GM23338 (cell line): ENCODE results near the gene PALM. TPM values are rescaled to one million over a fixed set of nuclear protein-coding genes. Genes with fewer than 3 reads are reported as not detected.

ENCODE experiments used
- CREB1 ChIP-seq: fragments of 250-450 bp; sonication (Bioruptor Pico); IDR thresholded peaks from 2 replicates; pipeline ENCODE4 v1.5.0; 2020; ENCODE audit warnings: low read depth, mild to moderate bottlenecking, moderate library complexity
- EZH2 ChIP-seq: fragments of 200-600 bp; sonication (generic); IDR thresholded peaks from one replicate; pipeline ENCODE4 v1.8.0; 2017; ENCODE audit warnings: antibody characterized with exemption, mild to moderate bottlenecking, low read depth; ENCODE audit not compliant: unreplicated experiment
- NANOG ChIP-seq: IDR thresholded peaks from 2 replicates; pipeline ENCODE4 v1.6.1; 2016; ENCODE audit warnings: antibody characterized with exemption, borderline replicate concordance
- POLR2AphosphoS5 ChIP-seq: IDR thresholded peaks from 2 replicates; pipeline ENCODE4 v1.6.1; 2016; ENCODE audit warnings: antibody characterized with exemption, low read depth
- STAT1 ChIP-seq: IDR thresholded peaks from one replicate; pipeline ENCODE4 v1.6.1; 2016; ENCODE audit warnings: antibody characterized with exemption; ENCODE audit not compliant: unreplicated experiment
- ZNF114 ChIP-seq: fragments of 250-450 bp; sonication (Bioruptor Pico); IDR thresholded peaks from 2 replicates; pipeline ENCODE4 v1.5.0; 2020; ENCODE audit warnings: mild to moderate bottlenecking, moderate library complexity
- ZNF331 ChIP-seq: fragments of 250-450 bp; sonication (Bioruptor Pico); IDR thresholded peaks from 2 replicates; pipeline ENCODE4 v1.5.0; 2020; ENCODE audit warnings: low read depth, mild to moderate bottlenecking, moderate library complexity
- polyA plus RNA-seq: library from polyadenylated mRNA; unstranded; fragments of >200 nt; fragmentation: Nextera tagmentation; extraction: Ambion mirVana; gene quantifications from 2 replicates; pipeline ENCODE4 v1.2.1, GENCODE V29; 2016
- total RNA-seq: library from RNA; depleted of rRNA; stranded (reverse); fragments of >200 nt; shearing (Covaris generic); gene quantifications from 2 replicates; pipeline ENCODE4 v1.2.3, GENCODE V29; 2014
- TF ChIP-seq, protein P1 (sequence below): fragments of 250-450 bp; sonication (Bioruptor Pico); IDR thresholded peaks from 2 replicates; pipeline ENCODE4 v1.5.0; 2020; ENCODE audit warnings: mild to moderate bottlenecking, moderate library complexity
- TF ChIP-seq, protein P2 (sequence below), 2 experiments: fragments of 200-600 bp in 1 of 2; sonication (generic) in 1 of 2; conservative IDR thresholded peaks; 2 replicates each; pipeline versions ENCODE4 v1.5.1 to v1.6.1; 2016 to 2017; ENCODE audit warnings: antibody characterized with exemption in 2 of 2, low read depth in 2 of 2, mild to moderate bottlenecking in 2 of 2, moderate library complexity in 1 of 2
- TF ChIP-seq, protein P3 (sequence below): IDR thresholded peaks from one replicate; pipeline ENCODE4 v1.6.1; 2018; ENCODE audit warnings: antibody characterized with exemption; ENCODE audit not compliant: unreplicated experiment

Gene PALM
- total and polyA plus RNA-seq, 2 experiments from 2014 or later, result 3.8 to 26.1 TPM

DNA sequence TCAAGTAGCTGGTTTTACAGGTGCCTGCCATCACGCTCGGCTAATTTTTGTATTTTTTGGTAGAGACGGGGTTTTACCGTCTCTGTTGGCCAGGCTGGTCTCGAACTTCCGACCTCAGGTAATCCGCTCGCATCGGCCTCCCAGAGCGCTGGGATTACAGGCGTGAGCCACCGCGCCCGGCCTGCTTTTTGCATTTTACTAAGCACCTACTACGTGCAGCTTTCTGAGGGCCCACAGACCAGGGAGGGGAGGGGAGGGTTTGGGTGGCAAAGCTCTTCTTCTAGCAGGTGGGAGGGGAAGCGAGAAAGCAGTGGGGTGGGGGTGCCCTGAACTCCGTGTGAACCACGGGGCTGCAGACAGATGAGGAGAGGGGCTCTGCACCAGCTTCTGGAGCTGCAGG, 15.0 kb downstream of the PALM start (continued):
- TF ChIP-seq, protein P1, sequence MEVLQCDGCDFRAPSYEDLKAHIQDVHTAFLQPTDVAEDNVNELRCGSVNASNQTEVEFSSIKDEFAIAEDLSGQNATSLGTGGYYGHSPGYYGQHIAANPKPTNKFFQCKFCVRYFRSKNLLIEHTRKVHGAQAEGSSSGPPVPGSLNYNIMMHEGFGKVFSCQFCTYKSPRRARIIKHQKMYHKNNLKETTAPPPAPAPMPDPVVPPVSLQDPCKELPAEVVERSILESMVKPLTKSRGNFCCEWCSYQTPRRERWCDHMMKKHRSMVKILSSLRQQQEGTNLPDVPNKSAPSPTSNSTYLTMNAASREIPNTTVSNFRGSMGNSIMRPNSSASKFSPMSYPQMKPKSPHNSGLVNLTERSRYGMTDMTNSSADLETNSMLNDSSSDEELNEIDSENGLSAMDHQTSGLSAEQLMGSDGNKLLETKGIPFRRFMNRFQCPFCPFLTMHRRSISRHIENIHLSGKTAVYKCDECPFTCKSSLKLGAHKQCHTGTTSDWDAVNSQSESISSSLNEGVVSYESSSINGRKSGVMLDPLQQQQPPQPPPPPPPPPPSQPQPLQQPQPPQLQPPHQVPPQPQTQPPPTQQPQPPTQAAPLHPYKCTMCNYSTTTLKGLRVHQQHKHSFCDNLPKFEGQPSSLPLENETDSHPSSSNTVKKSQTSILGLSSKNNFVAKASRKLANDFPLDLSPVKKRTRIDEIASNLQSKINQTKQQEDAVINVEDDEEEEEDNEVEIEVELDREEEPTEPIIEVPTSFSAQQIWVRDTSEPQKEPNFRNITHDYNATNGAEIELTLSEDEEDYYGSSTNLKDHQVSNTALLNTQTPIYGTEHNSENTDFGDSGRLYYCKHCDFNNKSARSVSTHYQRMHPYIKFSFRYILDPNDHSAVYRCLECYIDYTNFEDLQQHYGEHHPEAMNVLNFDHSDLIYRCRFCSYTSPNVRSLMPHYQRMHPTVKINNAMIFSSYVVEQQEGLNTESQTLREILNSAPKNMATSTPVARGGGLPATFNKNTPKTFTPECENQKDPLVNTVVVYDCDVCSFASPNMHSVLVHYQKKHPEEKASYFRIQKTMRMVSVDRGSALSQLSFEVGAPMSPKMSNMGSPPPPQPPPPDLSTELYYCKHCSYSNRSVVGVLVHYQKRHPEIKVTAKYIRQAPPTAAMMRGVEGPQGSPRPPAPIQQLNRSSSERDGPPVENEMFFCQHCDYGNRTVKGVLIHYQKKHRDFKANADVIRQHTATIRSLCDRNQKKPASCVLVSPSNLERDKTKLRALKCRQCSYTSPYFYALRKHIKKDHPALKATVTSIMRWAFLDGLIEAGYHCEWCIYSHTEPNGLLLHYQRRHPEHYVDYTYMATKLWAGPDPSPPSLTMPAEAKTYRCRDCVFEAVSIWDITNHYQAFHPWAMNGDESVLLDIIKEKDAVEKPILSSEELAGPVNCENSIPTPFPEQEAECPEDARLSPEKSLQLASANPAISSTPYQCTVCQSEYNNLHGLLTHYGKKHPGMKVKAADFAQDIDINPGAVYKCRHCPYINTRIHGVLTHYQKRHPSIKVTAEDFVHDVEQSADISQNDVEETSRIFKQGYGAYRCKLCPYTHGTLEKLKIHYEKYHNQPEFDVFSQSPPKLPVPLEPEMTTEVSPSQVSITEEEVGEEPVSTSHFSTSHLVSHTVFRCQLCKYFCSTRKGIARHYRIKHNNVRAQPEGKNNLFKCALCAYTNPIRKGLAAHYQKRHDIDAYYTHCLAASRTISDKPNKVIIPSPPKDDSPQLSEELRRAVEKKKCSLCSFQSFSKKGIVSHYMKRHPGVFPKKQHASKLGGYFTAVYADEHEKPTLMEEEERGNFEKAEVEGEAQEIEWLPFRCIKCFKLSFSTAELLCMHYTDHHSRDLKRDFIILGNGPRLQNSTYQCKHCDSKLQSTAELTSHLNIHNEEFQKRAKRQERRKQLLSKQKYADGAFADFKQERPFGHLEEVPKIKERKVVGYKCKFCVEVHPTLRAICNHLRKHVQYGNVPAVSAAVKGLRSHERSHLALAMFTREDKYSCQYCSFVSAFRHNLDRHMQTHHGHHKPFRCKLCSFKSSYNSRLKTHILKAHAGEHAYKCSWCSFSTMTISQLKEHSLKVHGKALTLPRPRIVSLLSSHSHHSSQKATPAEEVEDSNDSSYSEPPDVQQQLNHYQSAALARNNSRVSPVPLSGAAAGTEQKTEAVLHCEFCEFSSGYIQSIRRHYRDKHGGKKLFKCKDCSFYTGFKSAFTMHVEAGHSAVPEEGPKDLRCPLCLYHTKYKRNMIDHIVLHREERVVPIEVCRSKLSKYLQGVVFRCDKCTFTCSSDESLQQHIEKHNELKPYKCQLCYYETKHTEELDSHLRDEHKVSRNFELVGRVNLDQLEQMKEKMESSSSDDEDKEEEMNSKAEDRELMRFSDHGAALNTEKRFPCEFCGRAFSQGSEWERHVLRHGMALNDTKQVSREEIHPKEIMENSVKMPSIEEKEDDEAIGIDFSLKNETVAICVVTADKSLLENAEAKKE (CRISPR knock-in tag), result no peak
- TF ChIP-seq, protein P2, sequence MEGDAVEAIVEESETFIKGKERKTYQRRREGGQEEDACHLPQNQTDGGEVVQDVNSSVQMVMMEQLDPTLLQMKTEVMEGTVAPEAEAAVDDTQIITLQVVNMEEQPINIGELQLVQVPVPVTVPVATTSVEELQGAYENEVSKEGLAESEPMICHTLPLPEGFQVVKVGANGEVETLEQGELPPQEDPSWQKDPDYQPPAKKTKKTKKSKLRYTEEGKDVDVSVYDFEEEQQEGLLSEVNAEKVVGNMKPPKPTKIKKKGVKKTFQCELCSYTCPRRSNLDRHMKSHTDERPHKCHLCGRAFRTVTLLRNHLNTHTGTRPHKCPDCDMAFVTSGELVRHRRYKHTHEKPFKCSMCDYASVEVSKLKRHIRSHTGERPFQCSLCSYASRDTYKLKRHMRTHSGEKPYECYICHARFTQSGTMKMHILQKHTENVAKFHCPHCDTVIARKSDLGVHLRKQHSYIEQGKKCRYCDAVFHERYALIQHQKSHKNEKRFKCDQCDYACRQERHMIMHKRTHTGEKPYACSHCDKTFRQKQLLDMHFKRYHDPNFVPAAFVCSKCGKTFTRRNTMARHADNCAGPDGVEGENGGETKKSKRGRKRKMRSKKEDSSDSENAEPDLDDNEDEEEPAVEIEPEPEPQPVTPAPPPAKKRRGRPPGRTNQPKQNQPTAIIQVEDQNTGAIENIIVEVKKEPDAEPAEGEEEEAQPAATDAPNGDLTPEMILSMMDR (conservative IDR thresholded peaks at IDR 0.05; ENCODE audit: low read depth in 2 of 2), result no peak
- TF ChIP-seq EZH2 (no peak), POLR2AphosphoS5 (no peak), ZNF331 (CRISPR knock-in tag) (no peak), ZNF114 (CRISPR knock-in tag) (no peak), CREB1 (no peak), STAT1 (no peak), NANOG (no peak)
- TF ChIP-seq, protein P3, sequence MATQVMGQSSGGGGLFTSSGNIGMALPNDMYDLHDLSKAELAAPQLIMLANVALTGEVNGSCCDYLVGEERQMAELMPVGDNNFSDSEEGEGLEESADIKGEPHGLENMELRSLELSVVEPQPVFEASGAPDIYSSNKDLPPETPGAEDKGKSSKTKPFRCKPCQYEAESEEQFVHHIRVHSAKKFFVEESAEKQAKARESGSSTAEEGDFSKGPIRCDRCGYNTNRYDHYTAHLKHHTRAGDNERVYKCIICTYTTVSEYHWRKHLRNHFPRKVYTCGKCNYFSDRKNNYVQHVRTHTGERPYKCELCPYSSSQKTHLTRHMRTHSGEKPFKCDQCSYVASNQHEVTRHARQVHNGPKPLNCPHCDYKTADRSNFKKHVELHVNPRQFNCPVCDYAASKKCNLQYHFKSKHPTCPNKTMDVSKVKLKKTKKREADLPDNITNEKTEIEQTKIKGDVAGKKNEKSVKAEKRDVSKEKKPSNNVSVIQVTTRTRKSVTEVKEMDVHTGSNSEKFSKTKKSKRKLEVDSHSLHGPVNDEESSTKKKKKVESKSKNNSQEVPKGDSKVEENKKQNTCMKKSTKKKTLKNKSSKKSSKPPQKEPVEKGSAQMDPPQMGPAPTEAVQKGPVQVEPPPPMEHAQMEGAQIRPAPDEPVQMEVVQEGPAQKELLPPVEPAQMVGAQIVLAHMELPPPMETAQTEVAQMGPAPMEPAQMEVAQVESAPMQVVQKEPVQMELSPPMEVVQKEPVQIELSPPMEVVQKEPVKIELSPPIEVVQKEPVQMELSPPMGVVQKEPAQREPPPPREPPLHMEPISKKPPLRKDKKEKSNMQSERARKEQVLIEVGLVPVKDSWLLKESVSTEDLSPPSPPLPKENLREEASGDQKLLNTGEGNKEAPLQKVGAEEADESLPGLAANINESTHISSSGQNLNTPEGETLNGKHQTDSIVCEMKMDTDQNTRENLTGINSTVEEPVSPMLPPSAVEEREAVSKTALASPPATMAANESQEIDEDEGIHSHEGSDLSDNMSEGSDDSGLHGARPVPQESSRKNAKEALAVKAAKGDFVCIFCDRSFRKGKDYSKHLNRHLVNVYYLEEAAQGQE, result no peak
